Activated T-cell treated with anti-CD3 and anti-CD28 coated beads, Interleukin-2, amount 50 U/mL, for 48 hours (primary cell): ENCODE data around the gene TBL3.
"Not testable (repeated sequence)": the region's sequence is repeated elsewhere in the genome, so short reads cannot be mapped to it uniquely, and the experiment has no call there.

Source experiments
- DNase-seq, 2 experiments: peaks; one replicate each; pipeline ENCODE4 v3.0.0-alpha.2; 2020

Gene TBL3

DNA sequence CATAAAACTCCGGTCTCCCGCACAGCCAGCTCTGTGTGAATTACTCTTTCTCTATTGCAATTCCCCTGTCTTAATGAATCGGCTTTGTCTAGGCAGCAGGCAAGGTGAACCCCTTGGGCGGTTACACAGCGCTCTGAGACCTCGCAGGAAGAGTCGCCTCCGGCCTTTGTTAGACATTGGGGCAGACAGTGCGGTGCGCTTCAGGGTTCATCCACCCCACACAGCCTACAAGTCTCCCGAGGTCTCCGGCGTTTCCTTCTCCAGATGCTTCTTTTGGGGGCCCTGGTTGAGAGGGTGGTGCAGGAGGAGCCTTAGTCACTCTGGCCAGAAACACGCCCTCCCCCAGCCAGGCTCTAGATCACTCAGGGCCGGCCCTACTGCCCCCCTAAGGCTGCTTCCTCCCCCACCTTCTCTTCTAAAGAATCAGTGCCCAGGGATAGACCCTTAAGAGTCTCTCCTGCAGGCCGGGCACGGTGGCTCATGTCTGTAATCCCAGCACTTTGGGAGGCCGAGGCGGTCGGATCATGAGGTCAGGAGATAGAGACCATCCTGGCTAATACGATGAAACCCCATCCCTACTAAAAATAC lies 27.1 kb upstream of the TBL3 start:
- no peak for DNase-seq

DNA sequence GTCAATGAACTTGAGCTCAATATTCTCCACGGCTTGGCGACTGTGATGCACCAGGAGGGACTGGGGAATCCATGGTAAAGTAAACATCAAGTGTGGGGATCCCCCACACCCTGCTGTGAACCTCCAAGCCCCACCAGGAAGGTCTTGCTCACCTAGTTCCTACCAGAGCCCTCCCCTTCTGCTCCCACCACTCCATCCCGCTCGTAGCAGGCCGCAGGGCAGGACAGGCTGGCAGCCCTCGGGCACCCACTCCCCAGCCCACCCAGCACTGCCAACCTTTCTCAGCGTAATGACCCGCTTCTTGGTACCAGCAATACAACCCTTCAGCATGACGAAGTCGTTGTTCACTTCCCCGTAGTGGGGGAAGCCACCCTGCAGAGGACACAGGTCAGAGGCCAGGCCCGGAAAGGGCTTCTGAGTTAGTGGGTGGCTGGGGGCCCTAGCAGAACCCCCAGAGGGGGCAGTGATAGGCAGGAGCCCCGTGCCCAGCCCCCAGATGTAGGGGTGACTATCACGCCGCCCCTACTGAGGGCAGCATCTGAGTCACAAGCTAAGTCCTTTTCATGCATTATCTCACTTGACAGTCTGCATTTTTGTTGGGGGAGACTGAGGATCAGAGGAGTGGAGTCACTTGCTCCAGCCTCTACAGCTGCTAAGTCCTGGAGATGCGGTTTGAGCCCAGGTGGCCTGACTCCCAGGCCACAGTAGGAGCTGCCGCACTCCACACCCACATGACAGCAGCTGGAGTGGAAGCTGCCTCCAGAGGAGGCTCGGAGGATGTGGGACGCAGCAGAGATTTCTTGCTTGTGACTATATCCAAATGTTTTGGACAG lies 26.1 kb upstream of the TBL3 start:
- no peak for DNase-seq

DNA sequence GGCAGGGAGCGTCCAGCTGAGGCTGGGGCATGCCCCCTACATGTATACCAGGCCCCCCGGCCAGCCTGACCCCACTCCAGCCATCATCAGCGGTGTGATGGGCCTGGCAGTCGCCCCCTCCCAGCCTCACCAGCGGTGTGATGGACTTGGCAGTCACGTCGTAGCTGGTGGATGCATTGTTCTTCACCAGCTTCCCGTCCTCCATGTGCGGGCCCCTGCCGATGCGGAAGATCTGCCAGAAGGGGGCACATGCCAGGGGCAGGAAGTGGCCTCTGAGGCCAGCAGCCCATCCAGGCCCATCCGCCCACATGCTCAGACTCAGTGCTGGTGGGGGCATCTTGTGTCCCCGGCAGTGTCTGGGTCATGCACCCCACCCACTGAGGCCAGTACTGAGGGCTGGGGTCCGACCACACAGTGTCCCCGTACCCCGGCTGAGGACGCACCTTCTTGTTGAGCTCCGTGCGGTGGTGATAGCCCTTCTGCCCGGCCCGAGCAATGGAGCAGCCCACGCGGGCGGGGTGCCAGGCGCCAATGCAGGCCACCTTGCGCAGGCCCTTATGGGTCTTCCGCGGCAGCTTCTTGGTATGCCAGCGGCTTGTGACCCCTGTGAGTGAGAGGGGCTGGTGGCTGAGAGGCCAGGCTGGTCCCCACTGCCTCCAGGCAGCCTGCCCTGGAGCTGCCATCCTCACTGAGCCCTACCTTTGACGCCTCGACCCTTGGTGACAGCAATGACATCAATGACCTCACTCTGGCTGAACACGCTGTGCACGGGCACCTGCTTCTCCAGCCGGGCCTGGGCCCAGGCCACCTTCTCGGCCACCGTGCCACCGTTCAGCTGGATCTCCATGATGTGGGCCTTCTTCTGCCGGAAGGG lies 25.1 kb upstream of the TBL3 start:
- DNase-seq: no peak

DNA sequence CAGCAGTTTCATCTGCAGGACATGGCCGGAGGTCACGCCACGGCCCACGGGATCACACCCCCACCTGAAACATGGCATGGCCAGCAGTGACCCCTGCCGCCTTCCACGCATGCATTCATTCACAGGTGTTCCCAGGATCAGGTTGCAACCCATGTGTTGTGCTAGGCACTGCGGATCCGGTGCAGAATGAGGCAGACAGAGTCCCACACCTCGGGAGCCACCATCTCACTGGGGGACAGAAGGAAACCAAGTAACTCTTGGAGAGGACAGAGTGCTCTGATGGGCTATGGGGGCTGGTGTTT lies 24.5 kb upstream of the TBL3 start:
- no peak for DNase-seq

DNA sequence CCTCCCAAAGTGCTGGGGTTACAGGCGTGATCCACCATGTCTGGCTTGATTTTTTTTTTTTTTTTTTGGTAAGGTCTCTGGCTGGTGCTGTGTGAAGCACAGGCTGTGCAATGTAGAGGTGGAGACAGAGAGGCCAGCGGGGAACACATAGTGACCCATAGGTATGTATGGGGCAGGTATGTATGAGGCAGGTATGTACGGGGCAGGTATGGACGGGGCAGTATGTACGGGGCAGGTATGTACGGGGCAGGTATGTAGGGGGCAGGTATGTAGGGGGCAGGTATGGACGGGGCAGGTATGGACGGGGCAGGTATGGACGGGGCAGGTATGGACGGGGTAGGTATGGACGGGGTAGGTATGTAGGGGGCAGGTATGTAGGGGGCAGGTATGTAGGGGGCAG lies 22.3 kb upstream of the TBL3 start:
- DNase-seq: no peak

DNA sequence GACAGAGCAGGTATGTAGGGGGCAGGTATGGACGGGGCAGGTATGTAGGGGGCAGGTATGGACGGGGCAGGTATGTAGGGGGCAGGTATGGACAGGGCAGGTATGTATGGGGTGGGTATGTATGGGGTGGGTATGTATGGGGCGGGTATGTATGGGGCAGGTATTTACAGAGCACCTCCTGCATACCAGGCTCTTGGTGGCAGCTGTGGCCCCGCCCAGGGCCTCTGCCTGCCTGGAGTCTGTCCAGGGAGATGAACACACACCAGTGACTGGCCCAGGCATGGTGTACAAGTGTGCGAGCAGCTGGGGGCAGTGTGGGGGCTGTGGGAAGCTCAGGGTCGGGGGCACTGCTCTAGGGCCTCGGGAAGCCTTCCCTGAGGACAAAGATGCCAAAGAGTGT lies 21.8 kb upstream of the TBL3 start:
- no peak for DNase-seq

DNA sequence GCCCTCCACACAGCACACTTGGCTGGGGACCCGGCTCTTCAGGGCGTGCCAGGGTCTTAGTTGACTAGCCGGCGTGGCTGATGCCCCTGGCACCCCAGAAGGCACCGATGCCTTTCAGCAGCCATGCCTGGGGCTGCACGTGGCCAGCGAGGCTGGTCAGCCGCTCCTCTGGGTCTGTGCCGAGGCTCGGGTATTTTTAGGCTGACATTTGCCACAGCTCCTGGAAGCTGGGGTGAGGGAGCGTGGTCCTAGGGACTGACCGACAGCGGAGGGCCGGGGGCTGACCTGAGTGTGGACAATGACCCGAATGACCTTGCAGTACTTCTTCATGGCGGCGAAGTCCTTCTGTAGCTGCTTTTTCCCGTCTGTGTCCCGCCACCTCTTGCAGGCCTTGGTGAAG lies 21.3 kb upstream of the TBL3 start:
- no peak for DNase-seq

DNA sequence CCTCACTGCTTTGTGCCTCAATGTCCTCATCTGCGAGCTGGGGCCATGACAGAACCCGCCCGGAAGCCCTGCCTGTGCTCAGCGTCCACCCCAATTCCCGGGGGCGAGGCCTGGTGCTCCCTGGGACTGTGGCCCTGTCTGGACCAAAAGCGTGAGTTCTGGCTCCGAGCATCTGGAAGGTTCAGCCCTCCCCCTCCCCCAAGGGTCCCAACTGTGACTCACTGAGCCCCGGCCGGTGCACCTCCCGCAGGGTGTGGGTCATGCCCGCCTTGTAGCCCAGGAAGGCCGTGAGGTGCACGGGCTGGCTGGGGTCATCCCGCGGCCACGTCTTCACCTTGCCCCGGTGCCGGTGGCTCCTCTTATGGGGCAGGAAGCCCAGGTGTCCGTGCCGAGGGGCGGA lies 18.1 kb upstream of the TBL3 start:
- no peak for DNase-seq

DNA sequence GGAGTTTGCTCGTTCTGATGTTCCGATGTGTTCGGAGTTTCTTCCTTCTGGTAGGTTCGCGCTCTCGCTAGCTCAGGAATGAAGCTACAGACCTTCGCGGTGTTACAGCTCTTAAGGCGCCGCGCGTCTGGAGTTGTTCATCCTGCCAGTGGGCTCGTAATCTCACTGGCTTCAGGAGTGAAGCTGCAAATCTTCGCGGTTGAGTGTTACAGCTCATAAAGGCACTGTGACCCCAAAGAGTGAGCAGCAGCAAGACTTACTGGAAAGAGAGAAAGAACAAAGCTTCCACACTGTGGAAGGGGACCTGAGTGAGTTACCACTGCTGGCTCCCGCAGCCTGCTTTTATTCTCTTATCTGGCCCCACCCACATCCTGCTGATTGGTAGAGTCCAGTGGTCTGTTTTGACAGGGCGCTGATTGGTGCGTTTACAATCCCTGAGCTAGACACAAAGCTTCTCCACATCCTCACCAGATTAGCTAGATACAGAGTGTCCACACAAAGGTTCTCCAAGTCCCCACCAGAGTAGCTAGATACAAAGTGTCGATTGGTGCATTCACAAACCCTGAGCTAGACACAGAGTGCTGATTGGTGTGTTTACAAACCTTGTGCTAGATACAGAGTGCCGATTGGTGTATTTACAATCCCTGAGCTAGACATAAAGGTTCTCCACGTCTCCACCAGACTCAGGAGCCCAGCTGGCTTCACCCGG lies 14.3 kb upstream of the TBL3 start:
- not testable (repeated sequence) for DNase-seq

DNA sequence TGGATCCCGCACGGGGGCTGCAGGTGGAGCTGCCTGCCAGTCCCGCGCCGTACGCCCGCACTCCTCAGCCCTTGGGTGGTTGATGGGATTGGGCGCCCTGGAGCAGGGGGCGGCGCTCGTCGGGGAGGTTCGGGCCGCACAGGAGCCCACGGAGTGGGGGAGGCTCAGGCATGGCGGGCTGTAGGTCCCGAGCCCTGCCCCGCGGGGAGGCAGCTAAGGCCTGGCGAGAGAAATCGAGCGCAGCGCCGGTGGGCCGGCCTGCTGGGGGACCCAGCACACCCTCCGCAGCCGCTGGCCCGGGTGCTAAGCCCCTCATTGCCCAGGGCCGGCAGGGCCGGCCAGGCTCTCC lies 13.7 kb upstream of the TBL3 start:
- not testable (repeated sequence) for DNase-seq

DNA sequence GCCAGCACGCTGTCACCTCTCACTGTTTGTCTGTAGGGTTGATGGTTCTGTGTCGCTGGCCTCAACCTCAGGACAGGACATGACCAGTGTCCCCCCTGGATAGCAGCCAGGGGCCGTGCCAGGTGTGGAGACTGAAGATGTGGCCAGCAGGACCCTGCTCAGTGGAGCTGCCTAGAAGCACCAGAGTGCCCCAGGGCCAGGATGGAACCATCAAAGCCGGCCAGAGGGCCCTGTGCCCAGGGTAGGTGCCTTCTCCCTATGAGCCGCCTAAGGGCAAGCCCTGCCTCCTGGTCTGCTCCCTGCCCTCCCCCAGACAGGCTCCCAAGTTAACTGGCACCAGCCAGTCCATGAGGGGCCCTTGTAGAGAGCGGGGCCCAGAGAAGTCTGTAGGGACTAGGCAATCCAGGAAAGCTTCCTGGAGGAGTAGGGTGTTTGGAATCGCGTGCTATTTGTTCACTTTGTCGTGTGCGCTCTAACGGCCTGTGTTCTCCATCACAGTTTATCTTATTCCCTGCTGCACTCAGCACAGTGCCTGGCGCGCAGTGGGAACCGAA lies 13.1 kb upstream of the TBL3 start:
- no peak for DNase-seq

DNA sequence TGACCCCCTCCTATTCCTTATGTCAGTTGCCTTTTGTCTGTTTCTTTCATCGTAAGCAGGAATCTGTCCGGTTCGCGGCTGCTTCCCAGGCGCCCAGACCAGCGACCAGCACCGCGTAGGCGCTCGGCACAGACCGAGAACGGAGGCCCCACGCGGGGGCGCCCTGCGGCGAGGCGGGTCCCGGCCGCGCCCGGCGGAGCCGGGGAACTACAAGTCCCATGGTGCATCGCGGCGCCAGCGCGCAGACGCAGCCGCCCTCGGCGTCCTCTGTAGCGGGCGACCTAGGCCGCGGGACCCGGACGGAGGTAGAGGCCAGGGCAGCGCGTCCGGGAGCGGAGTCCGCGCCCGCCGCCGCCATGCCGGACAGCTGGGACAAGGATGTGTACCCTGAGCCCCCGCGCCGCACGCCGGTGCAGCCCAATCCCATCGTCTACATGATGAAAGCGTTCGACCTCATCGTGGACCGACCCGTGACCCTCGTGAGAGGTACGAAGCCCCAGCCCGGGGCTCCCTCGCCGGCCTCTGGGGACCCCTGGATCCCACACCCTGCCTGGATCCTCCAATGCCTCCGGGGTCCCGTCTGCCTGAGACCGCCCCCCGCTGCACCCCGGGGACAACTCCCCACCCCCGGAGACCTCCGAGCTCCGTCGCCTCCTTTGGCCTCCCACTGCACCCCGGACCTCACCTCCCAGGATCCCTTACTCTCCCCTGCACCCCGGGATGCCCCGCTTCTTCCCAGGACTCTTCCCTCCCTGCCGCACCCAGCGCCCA lies 12.4 kb upstream of the TBL3 start, which contains the start of gene NDUFB10:
Gene NDUFB10 (plus strand): TSS at position 270 of the 771 bp plus-strand sequence. CDS start 87 bp downstream, at position 357.
- DNase-seq: peak; percentile 94 to 97

DNA sequence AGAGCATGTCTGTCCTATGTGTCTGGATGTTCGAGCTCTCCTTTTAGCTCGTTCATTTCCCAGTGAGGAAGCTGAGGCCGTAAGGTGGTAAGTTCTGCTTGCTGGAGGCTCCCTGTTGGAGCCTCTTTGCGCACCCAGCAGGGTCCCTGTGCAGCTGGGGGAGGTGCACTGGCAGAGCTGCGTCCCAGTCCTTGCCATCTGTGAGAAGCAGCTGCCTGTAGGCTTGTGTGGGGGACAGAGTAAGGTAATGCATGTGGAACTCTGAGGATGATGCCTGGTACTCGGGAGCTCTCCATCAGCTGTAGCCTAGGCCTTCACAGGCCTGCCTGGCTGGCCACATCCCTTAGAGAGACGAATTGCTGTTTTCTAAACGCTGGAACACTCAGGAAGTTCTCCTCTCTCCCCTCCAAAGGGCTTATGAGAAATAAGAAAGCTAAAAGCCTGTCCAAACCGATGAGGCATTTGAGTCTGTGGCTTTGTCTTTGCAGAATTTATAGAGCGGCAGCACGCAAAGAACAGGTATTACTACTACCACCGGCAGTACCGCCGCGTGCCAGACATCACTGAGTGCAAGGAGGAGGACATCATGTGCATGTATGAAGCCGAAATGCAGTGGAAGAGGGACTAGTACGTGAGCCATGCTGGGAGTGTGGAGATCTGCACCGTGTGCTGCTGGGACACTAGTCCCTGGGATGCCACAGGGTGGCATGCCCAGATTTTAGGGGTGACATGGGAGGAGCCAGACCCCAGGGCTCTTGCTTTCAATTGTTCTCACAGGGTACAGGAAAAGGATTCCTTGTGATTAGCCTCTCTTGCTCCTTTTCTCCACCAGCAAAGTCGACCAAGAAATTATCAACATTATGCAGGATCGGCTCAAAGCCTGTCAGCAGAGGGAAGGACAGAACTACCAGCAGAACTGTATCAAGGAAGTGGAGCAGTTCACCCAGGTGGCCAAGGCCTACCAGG lies 10.9 kb upstream of the TBL3 start:
- peak; percentile 82 to 83 for DNase-seq

DNA sequence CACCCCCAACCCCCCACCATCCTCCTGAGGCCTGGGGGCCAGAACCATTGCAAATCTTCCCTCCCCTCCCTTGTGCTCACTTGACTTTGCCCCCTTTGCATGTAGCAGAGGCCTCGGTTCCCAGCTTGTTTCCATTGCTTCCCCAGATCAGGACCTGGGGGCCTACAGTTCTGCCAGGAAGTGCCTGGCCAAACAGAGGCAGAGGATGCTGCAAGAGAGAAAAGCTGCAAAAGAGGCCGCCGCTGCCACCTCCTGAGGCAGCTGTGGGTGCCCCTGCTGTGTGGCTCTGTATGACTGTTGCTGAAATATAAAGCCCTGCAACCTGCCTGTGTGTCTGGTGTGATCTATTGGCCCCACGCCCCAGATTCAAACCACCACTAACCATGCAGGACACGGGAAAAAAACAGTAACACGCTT lies 10.2 kb upstream of the TBL3 start:
- no peak for DNase-seq

DNA sequence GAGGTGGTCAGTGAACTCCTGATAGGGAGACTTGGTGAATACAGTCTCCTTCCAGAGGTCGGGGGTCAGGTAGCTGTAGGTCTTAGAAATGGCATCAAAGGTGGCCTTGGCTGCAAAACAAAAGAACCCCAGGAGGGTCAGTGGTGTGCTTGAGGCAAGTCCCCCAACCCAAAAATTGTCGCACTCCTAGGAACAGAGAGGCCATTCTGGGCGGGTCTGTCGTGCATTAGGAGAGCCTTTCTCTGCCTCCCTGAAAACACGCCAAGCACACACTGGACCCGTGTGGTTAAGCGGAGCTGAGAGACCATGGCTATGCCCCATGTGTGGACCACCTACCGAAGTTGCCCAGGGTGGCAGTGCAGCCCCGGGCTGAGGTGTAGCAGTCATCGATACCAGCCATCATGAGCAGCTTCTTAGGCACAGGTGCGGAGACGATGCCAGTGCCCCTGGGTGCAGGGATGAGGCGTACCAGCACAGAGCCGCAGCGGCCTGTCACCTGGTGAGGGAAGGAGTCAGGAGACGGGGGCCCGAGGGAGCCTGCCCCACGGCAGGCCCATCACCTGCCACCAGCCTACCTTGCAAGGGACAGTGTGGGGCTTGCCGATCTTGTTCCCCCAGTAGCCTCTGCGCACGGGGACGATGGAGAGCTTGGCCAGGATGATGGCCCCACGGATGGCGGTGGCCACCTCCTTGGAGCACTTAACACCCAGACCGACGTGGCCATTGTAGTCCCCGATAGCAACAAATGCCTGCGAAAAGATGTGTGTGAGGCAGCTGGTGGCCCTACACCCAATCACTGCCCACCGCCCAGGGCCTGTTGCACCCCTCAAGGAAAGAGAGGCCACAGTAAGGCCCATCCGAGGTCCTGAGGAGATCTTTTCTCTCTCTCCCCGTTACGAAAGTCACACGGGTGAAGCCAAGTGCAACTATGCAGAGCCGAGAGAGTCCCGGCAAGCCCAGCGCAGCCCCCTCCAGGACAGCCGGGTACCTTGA lies 9.4 kb upstream of the TBL3 start:
- peak; percentile 45 to 49 for DNase-seq

DNA sequence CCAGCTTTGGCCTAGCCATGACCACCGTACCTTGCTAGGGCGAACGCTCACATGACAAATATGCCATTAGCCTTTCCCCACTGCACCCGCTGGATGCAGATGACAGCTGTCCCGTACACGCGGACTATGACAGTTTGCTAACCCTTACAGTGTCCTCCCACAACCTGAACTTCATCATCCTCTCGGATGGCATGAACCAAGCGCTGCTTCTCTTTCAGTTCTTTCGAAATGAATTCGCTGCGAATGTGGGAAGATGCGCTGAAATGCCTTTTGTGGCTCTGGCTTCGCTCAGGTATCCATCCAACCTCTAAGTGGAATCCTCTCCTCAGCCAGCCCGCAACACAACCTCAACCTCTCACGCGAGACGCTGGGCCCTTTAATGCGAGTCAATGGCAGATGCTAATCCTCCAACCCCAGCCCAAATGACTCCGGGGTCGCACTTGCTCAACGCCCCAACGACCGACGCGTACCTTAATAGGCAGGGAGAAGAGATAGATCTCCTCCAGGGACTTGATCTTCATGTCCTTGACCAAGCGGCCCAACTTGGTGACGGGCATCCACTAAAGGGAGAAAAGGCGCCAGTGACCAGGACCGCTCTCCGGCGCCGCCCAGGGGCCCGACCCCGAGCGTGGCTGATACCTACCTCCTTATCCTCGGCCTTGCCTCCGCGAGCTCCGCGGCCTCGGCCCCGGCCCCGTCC lies 7.9 kb upstream of the TBL3 start:
- peak in 1 of 2 experiments; percentile 71 for DNase-seq

DNA sequence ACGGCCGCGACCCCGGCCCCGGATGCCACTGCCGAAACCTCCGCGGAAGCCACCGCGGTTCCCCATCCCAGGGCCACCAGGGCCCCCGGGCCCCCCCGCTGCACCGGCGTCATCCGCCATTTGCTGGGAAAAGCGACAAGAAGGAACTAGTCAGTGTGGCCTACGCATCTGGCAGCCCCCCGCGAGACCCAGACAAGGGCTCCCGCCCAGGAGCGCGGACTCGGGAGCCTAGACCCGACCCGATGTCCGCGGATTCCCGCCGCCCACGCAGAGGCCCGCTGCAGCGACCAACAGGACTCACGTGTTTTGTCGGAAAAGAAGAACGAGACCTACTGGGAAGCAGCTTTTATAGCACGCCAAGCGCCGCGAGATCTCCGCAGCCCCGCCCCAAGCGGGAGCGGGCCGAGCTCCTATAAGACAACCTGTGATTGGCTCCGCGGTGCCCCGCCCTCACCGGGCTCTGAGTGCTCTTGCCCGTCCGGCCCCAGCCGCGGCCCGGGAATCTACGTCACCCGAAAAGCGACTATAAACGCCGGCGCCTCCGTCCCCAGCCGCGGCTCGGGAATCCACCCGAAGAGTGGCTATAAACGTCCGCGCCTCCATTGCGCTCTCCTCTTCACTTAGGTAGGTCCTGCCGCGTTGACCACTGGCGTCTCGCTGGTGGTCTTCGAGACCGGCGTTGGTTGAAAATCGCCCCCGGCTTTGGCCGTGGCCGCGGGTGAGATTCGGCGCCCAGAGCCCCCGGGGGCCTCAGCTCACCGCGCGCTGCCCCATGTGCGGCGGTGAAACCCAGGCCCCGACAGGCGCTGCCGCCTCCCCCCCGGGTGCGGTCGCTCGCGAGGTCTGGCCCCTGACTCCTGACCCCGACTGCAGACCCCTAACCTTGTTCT lies 7.1 kb upstream of the TBL3 start, which contains the start of gene RPS2:
Gene RPS2 (minus strand): TSS at position 321 of the 890 bp plus-strand sequence. CDS start 201 bp downstream, at position 120.
- DNase-seq: peak; percentile 99
